Activated CD8-positive, alpha-beta memory T cell treated with anti-CD3 and anti-CD28 coated beads, Interleukin-2, amount 50 U/mL, for 1 hour (primary cell): ENCODE data around the gene SIK3.
"Not testable (repeated sequence)": the region's sequence is repeated elsewhere in the genome, so short reads cannot be mapped to it uniquely, and the experiment has no call there.

Source experiments
- DNase-seq: peaks from one replicate; pipeline ENCODE4 v3.0.0-alpha.2; 2020; ENCODE audit errors: extremely low read depth

SIK3 gene

DNA sequence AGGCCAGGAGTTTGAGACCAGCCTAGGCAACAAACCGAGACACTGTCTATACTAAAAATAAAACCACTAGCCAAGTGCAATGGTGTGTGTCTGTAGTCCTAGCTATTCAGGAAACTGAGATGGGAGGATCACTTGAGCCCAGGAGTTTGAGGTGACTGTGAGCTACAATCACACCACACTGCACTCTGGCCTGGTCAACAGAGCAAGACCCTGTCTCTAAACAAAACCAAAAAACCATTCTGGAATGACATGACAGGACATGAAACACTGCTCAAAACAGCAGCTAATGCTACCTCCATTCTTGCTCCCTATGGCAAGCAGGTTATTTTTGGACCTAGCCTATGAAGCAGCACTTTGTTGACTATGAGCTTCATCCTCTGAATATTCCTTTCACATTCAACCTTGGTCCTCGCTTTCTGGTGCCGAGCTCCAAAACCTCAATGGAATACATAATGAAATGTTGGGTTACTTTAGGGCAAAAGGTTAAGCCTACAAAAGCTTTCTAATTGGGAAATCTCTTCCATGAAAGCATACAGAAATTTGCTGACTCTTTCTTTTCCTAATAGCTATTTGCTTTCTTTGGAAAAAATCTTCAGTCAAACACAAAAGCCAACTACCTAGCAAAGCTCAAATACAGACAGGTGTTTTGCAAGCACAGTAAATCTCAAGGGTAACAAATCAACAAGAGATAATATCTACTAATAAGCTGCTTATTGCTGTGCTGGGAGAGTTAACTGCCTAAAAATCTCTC, 21.1 kb downstream of the SIK3 start:
- DNase-seq, result no peak

DNA sequence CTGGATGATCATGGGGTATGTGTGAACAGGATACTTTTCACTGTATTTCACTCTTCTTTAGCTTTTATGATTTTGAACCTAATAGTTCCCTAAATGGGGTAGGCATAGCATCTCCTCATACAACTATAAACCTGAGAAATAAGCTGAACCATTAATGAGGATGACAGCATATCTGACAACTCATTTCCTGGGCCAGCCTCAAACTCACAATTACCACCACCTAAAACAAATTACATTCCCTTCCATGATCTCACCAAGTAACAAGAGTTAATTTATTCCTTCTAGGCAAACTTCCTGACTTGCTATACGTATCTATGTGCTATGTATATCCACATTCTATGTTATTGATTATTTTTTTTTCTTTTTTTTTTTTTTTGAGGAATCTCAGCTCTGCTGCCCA, 23.0 kb downstream of the SIK3 start:
- no peak for DNase-seq

- no peak for DNase-seq
Observed at GRCh38 chr11:117074119-117074518, 24.1 kb downstream of the SIK3 start.

- no peak for DNase-seq
Observed at GRCh38 chr11:117073539-117073938, 24.7 kb downstream of the SIK3 start.

GRCh38 chr11:117072517-117073461, 25.4 kb downstream of the SIK3 start:
- no peak for DNase-seq

DNA sequence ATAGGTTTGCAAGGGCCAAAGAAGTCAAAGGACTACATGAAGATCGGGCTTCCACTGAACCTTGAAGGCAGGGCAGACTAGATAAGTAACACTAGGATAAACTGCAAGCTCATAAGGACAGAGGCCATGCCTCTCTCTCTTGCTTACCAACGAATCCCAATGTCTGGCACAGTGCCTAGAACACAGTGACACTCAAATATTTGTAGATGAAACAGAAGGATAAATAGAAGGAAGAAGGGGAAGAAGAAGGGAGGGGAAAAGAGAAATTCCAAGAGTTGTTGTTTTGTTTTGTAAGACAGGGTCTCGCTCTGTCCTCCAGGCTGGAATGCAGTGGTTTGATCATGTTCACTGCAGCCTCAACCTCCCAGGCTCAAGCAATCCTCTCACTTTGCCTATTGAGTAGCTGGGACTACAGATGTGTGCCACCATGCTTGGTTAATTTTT, 26.9 kb downstream of the SIK3 start:
- DNase-seq, result no peak

DNA sequence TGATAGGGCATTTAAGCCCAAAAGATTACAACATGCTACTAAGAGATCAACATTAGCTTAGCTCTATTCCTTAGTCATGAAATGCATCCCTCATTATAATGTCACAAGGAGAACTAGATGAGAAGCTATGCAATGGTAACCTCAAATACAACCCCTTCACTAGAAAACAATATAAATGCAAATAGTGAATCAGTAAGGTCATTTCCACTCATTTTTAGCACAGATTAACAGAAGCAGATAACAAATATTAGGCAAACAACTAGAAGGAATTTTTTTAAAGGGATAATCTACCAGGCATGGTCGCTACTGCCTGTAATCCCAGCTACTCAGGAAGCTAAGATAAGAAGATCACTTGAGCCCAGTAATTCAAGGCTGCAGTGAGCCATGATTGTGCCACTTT, 28.2 kb downstream of the SIK3 start:
- no peak for DNase-seq

DNA sequence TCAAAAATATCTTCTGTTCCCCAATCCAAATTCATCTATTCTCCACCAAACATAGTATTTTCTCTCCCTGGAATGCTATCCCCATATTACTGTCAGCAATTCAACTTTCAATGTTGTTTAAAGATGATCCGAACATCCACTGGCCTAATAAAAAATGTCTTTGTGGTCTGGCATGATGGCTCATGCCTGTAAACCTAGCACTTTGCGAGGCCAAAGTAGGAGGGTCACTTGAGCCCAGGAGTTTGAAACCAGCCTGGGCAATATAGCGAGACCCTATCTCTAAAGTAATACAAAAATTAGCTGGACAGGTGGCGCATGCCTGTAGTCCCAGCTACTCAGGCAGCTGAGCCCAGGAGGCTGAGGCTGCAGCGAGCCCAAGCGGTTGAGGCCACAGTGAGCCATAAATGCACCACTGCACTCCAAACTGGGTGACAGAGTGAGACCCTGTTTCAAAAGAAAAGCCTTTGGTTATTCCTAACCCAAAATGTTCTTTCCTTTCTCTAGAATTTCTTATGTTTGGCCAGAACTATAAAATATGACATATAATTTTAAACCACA, 29.8 kb downstream of the SIK3 start:
- no peak for DNase-seq

DNA sequence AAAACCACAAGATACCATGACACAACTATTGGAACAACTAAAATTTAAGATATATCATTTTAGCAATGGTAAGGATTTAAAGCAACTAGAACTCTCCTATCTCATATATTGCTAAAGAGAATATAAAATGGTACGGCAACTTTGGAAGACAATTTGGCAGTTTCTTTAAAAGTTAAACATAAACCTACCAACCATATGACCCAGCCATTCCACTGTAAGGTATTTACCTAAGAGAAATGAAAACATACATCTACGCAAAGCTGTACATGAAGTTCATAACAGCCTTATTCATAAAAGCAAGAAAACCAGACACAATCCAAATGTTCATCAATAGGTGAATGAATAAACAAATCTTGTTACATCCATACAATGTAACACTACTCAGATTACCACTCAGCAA, 31.3 kb downstream of the SIK3 start:
- DNase-seq, result no peak

GRCh38 chr11:117064275-117064674, 34.0 kb downstream of the SIK3 start:
- no peak for DNase-seq

DNA sequence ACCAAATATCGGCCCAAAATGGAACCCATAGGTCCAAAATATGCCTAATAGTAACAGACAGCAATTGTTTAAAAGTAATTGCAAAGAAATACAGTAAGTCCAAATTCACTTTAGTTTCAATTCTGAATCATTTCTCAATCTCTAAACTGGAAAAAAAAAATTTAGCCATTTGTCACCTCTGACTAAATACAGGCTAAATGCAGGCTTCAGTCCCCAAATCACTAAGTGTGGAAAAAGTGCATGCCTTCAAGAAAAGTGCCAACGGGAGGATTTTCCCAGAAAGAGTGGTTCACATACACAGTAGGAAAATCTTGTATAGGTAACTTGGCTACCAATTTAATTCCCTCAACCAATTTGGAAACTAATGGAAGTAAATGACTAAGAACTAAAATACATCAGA, 35.7 kb downstream of the SIK3 start:
- DNase-seq, result no peak

GRCh38 chr11:117061256-117061655, 37.0 kb downstream of the SIK3 start:
- no peak for DNase-seq

GRCh38 chr11:117059611-117060148, 38.5 kb downstream of the SIK3 start:
- no peak for DNase-seq

- DNase-seq, result no peak
Observed at GRCh38 chr11:117058761-117059261, 39.4 kb downstream of the SIK3 start.

DNA sequence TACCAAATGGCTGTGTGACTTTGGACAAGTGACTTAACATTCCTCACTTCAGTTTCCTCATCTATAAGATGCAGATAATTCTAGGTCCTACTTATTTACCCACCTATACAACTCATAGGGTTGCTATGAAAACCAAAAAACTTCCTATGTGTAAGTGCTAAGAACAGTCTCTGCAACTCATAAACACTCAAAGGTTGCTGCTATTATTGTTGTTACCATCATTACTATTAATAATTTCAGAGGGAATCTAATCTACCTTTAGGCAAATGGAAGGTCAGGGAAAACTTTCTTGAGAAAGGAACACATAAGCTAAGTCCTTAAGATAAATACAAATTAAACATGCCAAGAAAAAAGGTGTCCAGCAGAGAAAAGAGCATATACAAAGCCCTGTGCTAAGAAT, 40.5 kb downstream of the SIK3 start:
- DNase-seq, result no peak

- DNase-seq, result no peak
Observed at GRCh38 chr11:117057317-117057716, 40.9 kb downstream of the SIK3 start.

DNA sequence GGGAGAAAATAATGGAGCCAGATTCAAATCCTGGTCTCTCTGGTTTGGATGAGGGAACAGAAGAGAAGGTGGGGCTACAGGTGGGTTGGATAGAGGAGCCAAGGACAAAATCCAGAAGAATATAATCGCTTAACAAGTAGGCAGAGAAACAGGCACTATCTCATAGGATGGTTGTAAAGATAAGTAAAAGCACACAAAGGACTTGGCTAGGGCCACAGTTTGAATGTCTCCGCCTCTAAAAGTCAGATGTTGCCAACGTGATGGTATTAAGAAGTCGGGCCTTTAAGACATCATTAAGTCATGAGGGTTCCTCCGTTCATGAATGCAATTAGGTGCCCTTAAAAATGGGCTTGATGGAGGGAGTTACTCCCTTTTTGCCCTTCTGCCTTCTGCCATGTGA, 42.8 kb downstream of the SIK3 start:
- no peak for DNase-seq

GRCh38 chr11:117054382-117054781, 43.8 kb downstream of the SIK3 start:
- no peak for DNase-seq

DNA sequence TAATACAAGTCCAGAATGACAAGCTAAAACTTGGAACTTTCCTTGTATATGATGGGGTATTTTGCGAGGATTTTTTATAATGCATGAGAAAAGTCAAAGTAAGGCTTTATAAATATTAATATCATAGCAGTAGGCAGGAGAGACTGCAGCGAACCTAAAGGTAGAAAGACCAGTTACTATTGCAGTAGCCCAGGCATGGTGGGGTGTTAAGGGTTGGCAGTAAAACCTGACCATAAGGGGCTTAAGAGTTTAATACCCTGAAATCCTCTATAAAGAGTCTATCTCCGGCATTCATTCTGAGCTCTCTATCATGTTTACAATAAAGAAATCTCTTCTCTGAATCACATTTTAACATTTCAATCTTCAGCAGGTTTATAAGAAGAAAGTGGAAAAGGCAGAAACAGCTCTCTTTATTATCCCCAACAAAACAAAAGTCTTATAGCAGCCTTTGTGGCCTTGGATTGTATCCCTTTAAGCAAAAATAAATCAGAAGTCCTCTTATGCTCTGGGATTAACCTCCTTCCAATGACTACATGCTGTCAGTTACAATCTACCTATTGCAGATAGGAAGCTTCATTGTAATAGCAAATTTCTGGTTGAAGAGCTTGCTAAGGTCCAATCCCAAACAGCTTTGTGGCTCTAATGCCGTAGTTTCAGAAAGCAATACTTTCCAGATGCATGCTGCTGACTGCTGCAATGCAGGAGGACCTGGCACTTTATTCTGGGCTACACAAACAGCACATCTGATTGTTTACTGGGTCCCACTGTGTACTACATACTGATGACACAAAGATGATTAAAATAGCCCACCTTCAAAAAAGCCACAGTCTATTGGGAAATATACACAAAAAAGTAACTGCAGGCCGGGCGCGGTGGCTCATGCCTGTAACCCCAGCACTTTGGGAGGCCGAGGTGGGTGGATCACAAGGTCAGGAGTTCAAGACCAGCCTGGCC, 45.8 kb downstream of the SIK3 start:
- no peak for DNase-seq

GRCh38 chr11:117050121-117050520, 48.1 kb downstream of the SIK3 start:
- not testable (repeated sequence) for DNase-seq

DNA sequence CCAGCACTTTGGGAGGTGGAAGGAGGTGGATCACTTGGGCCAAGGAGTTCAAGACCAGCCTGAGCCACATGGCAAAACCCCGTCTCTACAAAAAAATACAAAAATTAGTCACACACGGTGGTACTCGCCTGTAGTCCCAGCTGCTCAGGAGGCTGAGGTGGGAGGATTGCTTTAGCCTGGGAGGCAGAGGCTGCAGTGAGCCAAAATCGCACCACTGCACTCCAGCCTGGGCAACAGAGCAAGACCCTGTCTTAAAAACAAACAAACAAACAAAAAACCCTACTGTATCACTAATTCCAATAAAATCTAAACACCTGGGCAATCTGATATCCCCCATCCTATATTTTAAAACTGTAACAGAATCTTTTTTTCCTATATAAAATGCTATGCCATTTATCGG, 51.6 kb downstream of the SIK3 start:
- DNase-seq, result not testable (repeated sequence)
